ENCODE measurements around the gene ABTB2. TPM values are rescaled to one million over a fixed set of nuclear protein-coding genes. Genes with fewer than 3 reads are reported as not detected.

Gene ABTB2
- total and polyA plus RNA-seq, 9 of the 15 experiments (the other 6 are each of a cell fraction or from before 2014, with no cell fraction given): 0.03 to 0.18 (median 0.12) TPM; not detected in 2

DNA sequence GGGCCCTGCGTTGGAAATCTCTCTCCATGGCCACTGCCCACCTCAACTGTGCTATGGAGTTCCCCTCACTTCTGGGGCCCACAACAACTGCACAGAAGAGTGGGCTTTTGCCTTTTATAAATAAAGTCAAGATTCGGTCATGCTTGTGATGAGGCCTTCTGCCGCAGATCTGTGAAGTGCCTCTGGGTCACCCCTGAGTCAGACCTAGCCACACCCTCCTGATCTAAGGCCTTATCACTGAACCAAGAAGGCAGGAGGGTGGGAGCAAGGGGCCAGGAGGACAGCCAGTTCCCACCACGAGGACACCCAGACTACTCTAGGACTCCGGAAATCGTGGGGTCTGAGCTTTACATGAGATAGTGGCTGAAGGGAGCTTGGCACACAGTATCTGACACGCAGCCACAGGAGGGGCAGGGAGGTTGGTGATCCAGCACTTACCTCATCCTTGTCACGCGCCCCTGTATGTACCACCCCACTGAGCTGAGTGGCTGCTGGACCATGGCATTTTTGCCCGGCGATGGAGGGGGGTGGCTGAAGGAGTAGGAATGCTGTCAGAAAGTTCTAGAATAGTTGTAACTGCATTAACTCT, 115.7 kb downstream of the ABTB2 start (continued):
- TF ChIP-seq, protein P1, sequence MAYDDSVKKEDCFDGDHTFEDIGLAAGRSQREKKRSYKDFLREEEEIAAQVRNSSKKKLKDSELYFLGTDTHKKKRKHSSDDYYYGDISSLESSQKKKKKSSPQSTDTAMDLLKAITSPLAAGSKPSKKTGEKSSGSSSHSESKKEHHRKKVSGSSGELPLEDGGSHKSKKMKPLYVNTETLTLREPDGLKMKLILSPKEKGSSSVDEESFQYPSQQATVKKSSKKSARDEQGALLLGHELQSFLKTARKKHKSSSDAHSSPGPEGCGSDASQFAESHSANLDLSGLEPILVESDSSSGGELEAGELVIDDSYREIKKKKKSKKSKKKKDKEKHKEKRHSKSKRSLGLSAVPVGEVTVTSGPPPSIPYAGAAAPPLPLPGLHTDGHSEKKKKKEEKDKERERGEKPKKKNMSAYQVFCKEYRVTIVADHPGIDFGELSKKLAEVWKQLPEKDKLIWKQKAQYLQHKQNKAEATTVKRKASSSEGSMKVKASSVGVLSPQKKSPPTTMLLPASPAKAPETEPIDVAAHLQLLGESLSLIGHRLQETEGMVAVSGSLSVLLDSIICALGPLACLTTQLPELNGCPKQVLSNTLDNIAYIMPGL (CRISPR knock-in tag; IDR thresholded peaks at IDR 0.05): no peak
- TF ChIP-seq, protein P2, sequence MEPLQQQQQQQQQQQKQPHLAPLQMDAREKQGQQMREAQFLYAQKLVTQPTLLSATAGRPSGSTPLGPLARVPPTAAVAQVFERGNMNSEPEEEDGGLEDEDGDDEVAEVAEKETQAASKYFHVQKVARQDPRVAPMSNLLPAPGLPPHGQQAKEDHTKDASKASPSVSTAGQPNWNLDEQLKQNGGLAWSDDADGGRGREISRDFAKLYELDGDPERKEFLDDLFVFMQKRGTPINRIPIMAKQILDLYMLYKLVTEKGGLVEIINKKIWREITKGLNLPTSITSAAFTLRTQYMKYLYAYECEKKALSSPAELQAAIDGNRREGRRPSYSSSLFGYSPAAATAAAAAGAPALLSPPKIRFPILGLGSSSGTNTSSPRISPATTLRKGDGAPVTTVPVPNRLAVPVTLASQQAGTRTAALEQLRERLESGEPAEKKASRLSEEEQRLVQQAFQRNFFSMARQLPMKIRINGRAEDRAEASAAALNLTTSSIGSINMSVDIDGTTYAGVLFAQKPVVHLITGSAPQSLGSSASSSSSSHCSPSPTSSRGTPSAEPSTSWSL (CRISPR knock-in tag; IDR thresholded peaks at IDR 0.05; ENCODE audit: borderline replicate concordance): no peak
- no peak for TF ChIP-seq ZNF766 (CRISPR knock-in tag; conservative IDR thresholded peaks at IDR 0.05)
- TF ChIP-seq PRMT5 (CRISPR knock-in tag; IDR thresholded peaks at IDR 0.05): no peak
- TF ChIP-seq ZNF354B (CRISPR knock-in tag; IDR thresholded peaks at IDR 0.05): no peak
- TF ChIP-seq ZNF644 (tag; IDR thresholded peaks at IDR 0.05; ENCODE audit: low read depth): no peak
- TF ChIP-seq, protein P3, sequence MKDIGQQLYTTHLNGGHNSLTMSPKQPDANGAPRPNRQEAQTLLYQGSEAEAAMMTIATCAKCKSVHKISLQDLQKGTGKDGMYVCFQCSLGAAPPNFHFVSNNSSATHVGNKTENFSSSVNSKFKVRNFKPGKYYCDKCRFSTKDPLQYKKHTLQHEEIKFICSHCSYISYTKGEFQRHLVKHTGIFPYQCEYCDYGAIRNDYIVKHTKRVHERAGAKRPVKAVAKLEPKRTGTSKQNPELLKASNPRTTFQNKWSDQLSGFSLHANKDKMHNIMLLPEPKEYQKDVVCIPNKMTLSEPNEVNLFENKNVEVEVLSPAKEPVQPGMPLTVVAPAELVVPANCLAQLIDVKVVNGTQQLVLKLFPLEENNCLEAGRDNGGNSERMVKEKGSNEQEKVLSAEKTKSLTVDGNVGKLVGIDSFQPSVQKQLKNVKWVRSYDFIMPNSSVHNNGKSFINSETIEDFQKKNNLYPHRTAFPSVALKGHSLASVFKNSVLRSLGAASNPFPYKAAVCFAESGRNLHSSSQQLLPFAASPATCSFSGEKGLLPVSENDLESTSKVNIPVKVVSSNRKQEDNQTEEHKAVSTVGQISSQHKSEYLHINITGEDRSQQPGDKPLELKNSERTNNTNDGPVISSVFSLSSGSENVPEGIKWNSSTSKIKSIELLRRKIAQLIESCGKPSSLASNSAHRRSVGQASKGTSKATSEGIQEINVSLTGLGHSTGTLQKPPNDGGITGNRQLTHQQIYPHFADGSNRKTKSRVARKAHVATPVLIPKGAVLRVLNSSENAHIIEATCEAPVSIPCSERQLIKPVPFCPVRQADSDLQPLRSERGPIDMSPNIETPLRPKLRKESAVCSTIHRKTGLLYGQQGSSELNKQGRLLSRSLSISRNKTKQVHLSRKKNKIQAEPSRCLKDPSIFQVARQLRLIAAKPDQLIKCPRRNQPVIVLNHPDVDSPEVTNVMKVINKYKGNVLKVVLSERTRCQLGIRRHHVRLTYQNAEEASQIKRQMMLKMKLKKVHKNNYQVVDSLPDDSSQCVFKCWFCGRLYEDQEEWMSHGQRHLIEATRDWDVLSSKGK (CRISPR knock-in tag; IDR thresholded peaks at IDR 0.05): no peak
- TF ChIP-seq FOSL1 (tag; conservative IDR thresholded peaks at IDR 0.05): peak; percentile 92
- TF ChIP-seq ZNF384 (IDR thresholded peaks at IDR 0.05; ENCODE audit: low read depth, low read length): no peak
- TF ChIP-seq MCM7 (IDR thresholded peaks at IDR 0.05): no peak
- TF ChIP-seq, protein P4, sequence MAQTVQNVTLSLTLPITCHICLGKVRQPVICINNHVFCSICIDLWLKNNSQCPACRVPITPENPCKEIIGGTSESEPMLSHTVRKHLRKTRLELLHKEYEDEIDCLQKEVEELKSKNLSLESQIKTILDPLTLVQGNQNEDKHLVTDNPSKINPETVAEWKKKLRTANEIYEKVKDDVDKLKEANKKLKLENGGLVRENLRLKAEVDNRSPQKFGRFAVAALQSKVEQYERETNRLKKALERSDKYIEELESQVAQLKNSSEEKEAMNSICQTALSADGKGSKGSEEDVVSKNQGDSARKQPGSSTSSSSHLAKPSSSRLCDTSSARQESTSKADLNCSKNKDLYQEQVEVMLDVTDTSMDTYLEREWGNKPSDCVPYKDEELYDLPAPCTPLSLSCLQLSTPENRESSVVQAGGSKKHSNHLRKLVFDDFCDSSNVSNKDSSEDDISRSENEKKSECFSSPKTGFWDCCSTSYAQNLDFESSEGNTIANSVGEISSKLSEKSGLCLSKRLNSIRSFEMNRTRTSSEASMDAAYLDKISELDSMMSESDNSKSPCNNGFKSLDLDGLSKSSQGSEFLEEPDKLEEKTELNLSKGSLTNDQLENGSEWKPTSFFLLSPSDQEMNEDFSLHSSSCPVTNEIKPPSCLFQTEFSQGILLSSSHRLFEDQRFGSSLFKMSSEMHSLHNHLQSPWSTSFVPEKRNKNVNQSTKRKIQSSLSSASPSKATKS (CRISPR knock-in tag; IDR thresholded peaks at IDR 0.05): no peak
- peak; percentile 52; the same call in 1 of the 2 replicates for TF ChIP-seq SMARCC2 (IDR thresholded peaks at IDR 0.05; ENCODE audit: low read depth)
- TF ChIP-seq, protein P5, sequence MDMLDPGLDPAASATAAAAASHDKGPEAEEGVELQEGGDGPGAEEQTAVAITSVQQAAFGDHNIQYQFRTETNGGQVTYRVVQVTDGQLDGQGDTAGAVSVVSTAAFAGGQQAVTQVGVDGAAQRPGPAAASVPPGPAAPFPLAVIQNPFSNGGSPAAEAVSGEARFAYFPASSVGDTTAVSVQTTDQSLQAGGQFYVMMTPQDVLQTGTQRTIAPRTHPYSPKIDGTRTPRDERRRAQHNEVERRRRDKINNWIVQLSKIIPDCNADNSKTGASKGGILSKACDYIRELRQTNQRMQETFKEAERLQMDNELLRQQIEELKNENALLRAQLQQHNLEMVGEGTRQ (CRISPR knock-in tag; IDR thresholded peaks at IDR 0.05): no peak
- no peak for TF ChIP-seq CXXC5 (CRISPR knock-in tag; IDR thresholded peaks at IDR 0.05)
- TF ChIP-seq TAF9B (IDR thresholded peaks at IDR 0.05; ENCODE audit: partially characterized antibody): no peak
- no peak for TF ChIP-seq RBM25 (IDR thresholded peaks at IDR 0.05; ENCODE audit: low read depth, low read length, severe bottlenecking)

Data from K562 (cell line).